Neural progenitor cell (in vitro differentiated cells): Measurements from ENCODE around the gene NR2F1-AS1. TPM values are rescaled to one million over a fixed set of nuclear protein-coding genes. Genes with fewer than 3 reads are reported as not detected.

ENCODE experiments used
- DNase-seq: peaks from one replicate; pipeline ENCODE4 v3.0.0-alpha.2; 2016; ENCODE audit warnings: low spot score
- H2AFZ ChIP-seq: fragments of 200-600 bp; sonication (generic); replicated peaks from 2 replicates; pipeline ENCODE4 v1.6.1; 2016; ENCODE audit warnings: antibody characterized with exemption
- H3F3A ChIP-seq: fragments of 200-600 bp; sonication (generic); 2 replicates; pipeline ENCODE4 v1.6.1; 2016; ENCODE audit warnings: antibody characterized with exemption, low read depth
- H3K27ac ChIP-seq: fragments of 200-600 bp; sonication (generic); 2 replicates; pipeline ENCODE4 v1.5.1; 2016; ENCODE audit warnings: mild to moderate bottlenecking
- H3K27me3 ChIP-seq: fragments of 200-600 bp; sonication (generic); 2 replicates; pipeline ENCODE4 v1.6.1; 2016; ENCODE audit warnings: mild to moderate bottlenecking, moderate library complexity
- H3K36me3 ChIP-seq: fragments of 200-600 bp; sonication (generic); 2 replicates; pipeline ENCODE4 v1.5.1; 2016
- H3K4me1 ChIP-seq: fragments of 200-600 bp; sonication (generic); 2 replicates; pipeline ENCODE4 v1.6.1; 2016; ENCODE audit warnings: mixed run types
- H3K4me2 ChIP-seq: fragments of 200-600 bp; sonication (generic); 2 replicates; pipeline ENCODE4 v1.6.1; 2016
- H3K4me3 ChIP-seq: fragments of 200-600 bp; sonication (generic); 2 replicates; pipeline ENCODE4 v1.5.1; 2016
- H3K79me2 ChIP-seq: fragments of 200-600 bp; sonication (generic); 2 replicates; pipeline ENCODE4 v1.6.1; 2016; ENCODE audit warnings: low read depth
- H3K9ac ChIP-seq: fragments of 200-600 bp; sonication (generic); 2 replicates; pipeline ENCODE4 v1.6.1; 2016
- H3K9me3 ChIP-seq: fragments of 200-600 bp; sonication (generic); 2 replicates; pipeline ENCODE4 v1.5.1; 2016; ENCODE audit warnings: low read depth
- H4K20me1 ChIP-seq: fragments of 200-600 bp; sonication (generic); 2 replicates; pipeline ENCODE4 v1.6.1; 2016; ENCODE audit warnings: low read depth
- H3K27ac Mint-ChIP-seq: 3 replicates; pipeline ENCODE4 v1.8.0; 2021; ENCODE audit warnings: mixed read lengths
- H3K27me3 Mint-ChIP-seq: 2 replicates; pipeline ENCODE4 v1.8.0; 2022; ENCODE audit warnings: low read depth, mild to moderate bottlenecking, inconsistent platforms, moderate library complexity, mixed read lengths; ENCODE audit not compliant: insufficient read depth
- H3K36me3 Mint-ChIP-seq: 3 replicates; pipeline ENCODE4 v1.8.0; 2021; ENCODE audit warnings: mixed read lengths
- H3K4me1 Mint-ChIP-seq: 3 replicates; pipeline ENCODE4 v1.8.0; 2021; ENCODE audit warnings: mixed read lengths
- H3K4me3 Mint-ChIP-seq: 3 replicates; pipeline ENCODE4 v1.8.0; 2021; ENCODE audit warnings: mild to moderate bottlenecking, moderate library complexity, mixed read lengths
- H3K9me3 Mint-ChIP-seq: 3 replicates; pipeline ENCODE4 v1.8.0; 2020; ENCODE audit warnings: mixed read lengths
- CTCF ChIP-seq: fragments of 200-600 bp; sonication (generic); IDR thresholded peaks from 2 replicates; pipeline ENCODE4 v1.5.1; 2017; ENCODE audit warnings: antibody characterized with exemption, mild to moderate bottlenecking
- EZH2 ChIP-seq: fragments of 200-600 bp; sonication (generic); IDR thresholded peaks from 2 replicates; pipeline ENCODE4 v1.6.1; 2017; ENCODE audit warnings: antibody characterized with exemption, mild to moderate bottlenecking, moderate library complexity
- EZH2phosphoT487 ChIP-seq: fragments of 200-600 bp; sonication (generic); IDR thresholded peaks from 2 replicates; pipeline ENCODE4 v1.6.1; 2017; ENCODE audit warnings: antibody characterized with exemption
- total RNA-seq: library from RNA; depleted of rRNA; stranded (reverse); fragments of >200 nt; gene quantifications from 2 replicates; pipeline ENCODE4 v1.2.3, GENCODE V29; 2015; ENCODE audit warnings: low replicate concordance

NR2F1-AS1 gene
- total RNA-seq, 1 donor from 2014 or later, result 9.3 TPM

GRCh38 chr5:93403141-93403928, 177.7 kb downstream of the NR2F1-AS1 start:
- H3K9ac ChIP-seq, result no peak overlapping the region
- peak overlapping the region; percentile 7 for H2AFZ ChIP-seq
- peaks cover 54% of the 10 kb centered on the region for H3K4me1 Mint-ChIP-seq
- H3K27ac ChIP-seq, result no peak overlapping the region
- no peaks in the 10 kb centered on the region for H3K27me3 ChIP-seq
- H3K9me3 ChIP-seq, result no peaks in the 10 kb centered on the region
- no peak overlapping the region for H3K4me2 ChIP-seq
- peaks cover 17% of the 10 kb centered on the region for H3F3A ChIP-seq
- H3K79me2 ChIP-seq, result no peaks in the 10 kb centered on the region
- H3K36me3 ChIP-seq, result no peaks in the 10 kb centered on the region
- DNase-seq, result no peak
- TF ChIP-seq EZH2, result no peak
- peaks cover 33% of the 10 kb centered on the region for H3K4me1 ChIP-seq
- H3K27ac Mint-ChIP-seq, result peak overlapping the region; percentile 10
- H4K20me1 ChIP-seq, result no peaks in the 10 kb centered on the region
- H3K4me3 Mint-ChIP-seq, result no peak overlapping the region
- H3K4me3 ChIP-seq, result no peak overlapping the region
- H3K9me3 Mint-ChIP-seq, result peaks cover 4% of the 10 kb centered on the region
- peaks cover 2% of the 10 kb centered on the region for H3K27me3 Mint-ChIP-seq
- H3K36me3 Mint-ChIP-seq, result peaks cover 4% of the 10 kb centered on the region

- Histone ChIP-seq H3K9me3 (no peaks in the 10 kb centered on the region), H4K20me1 (no peaks in the 10 kb centered on the region), H3K9ac (no peak overlapping the region), H3K79me2 (no peaks in the 10 kb centered on the region), H3F3A (peaks cover 11% of the 10 kb centered on the region), H3K4me1 (peaks cover 24% of the 10 kb centered on the region), H3K36me3 (no peaks in the 10 kb centered on the region), H3K4me2 (no peak overlapping the region), H3K4me3 (no peak overlapping the region), H3K27ac (no peak overlapping the region), H3K27me3 (no peaks in the 10 kb centered on the region), H2AFZ (no peak overlapping the region)
- no peak overlapping the region for H3K4me3 Mint-ChIP-seq
- H3K9me3 Mint-ChIP-seq, result peaks cover 8% of the 10 kb centered on the region
- peak overlapping the region; percentile 22 for H3K27ac Mint-ChIP-seq
- no peak for TF ChIP-seq CTCF
- TF ChIP-seq EZH2, result no peak
- TF ChIP-seq EZH2phosphoT487, result no peak
- H3K27me3 Mint-ChIP-seq, result peaks cover 4% of the 10 kb centered on the region
- H3K36me3 Mint-ChIP-seq, result peaks cover 7% of the 10 kb centered on the region
- DNase-seq, result no peak
- peaks cover 51% of the 10 kb centered on the region for H3K4me1 Mint-ChIP-seq
These were observed 178.6 kb downstream of the NR2F1-AS1 start for GRCh38 chr5:93402451-93402850.

DNA sequence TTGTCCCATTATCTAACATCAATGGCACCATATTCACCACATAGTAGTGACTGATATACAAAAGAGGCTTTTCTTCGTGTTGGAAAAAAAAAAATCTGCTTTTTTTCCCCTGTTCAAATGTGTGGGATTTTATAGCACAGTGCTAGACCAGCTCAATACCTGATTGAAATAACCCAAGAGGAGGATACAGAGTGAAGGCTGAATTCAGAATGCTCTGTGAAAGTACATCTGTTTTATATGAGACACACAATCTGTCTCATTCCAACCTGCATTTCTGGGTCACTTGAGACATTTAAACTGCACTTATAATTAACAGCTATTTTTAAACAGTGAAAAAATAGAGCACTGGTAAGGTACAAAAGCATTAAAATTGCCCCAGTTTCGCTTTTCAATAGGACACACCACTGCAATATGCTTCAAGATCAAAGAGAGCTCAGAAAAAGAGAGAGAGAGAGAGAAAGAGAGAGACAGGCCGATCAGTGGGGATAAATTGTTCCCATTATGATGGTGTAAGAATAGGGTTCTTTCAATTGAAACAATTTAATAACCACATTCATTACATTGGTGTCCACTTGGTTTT, 179.3 kb downstream of the NR2F1-AS1 start:
- H3K4me1 ChIP-seq, result peaks cover 17% of the 10 kb centered on the region
- H3K36me3 ChIP-seq, result no peaks in the 10 kb centered on the region
- no peak overlapping the region for H3K4me2 ChIP-seq
- peaks cover 6% of the 10 kb centered on the region for H3F3A ChIP-seq
- Mint-ChIP-seq H3K36me3 (peaks cover 8% of the 10 kb centered on the region), H3K4me1 (peaks cover 44% of the 10 kb centered on the region), H3K27me3 (peaks cover 6% of the 10 kb centered on the region), H3K4me3 (no peak overlapping the region), H3K27ac (no peak overlapping the region), H3K9me3 (peaks cover 9% of the 10 kb centered on the region)
- H3K79me2 ChIP-seq, result no peaks in the 10 kb centered on the region
- H3K9ac ChIP-seq, result no peak overlapping the region
- no peak for TF ChIP-seq EZH2
- TF ChIP-seq CTCF, result no peak
- TF ChIP-seq EZH2phosphoT487, result no peak
- H3K9me3 ChIP-seq, result peaks cover 2% of the 10 kb centered on the region
- no peak overlapping the region for H2AFZ ChIP-seq
- DNase-seq, result no peak
- H3K27ac ChIP-seq, result no peak overlapping the region
- H3K4me3 ChIP-seq, result no peak overlapping the region
- no peaks in the 10 kb centered on the region for H3K27me3 ChIP-seq
- no peaks in the 10 kb centered on the region for H4K20me1 ChIP-seq

- H3K27ac ChIP-seq, result no peak overlapping the region
- no peak overlapping the region for H3K9ac ChIP-seq
- no peak overlapping the region for H3K4me2 ChIP-seq
- DNase-seq, result no peak
- no peaks in the 10 kb centered on the region for H3K36me3 ChIP-seq
- peaks cover 4% of the 10 kb centered on the region for H3K36me3 Mint-ChIP-seq
- peaks cover 11% of the 10 kb centered on the region for H3K9me3 Mint-ChIP-seq
- no peak overlapping the region for H3K4me3 ChIP-seq
- peak overlapping the region; percentile 67 for H3K27ac Mint-ChIP-seq
- peaks cover 47% of the 10 kb centered on the region for H3K4me1 Mint-ChIP-seq
- no peaks in the 10 kb centered on the region for H4K20me1 ChIP-seq
- no peak overlapping the region for H3K4me3 Mint-ChIP-seq
- H3K27me3 ChIP-seq, result no peaks in the 10 kb centered on the region
- H3F3A ChIP-seq, result no peaks in the 10 kb centered on the region
- peaks cover 8% of the 10 kb centered on the region for H3K27me3 Mint-ChIP-seq
- peaks cover 6% of the 10 kb centered on the region for H3K9me3 ChIP-seq
- no peak overlapping the region for H2AFZ ChIP-seq
- H3K4me1 ChIP-seq, result peaks cover 26% of the 10 kb centered on the region
- TF ChIP-seq EZH2, result no peak
- TF ChIP-seq CTCF, result no peak
- no peak for TF ChIP-seq EZH2phosphoT487
- no peaks in the 10 kb centered on the region for H3K79me2 ChIP-seq
These were observed 181.3 kb downstream of the NR2F1-AS1 start for GRCh38 chr5:93399675-93400074.
